H1 (cell line): ENCODE results near the gene HMGXB3. TPM values are rescaled to one million over a fixed set of nuclear protein-coding genes. Genes with fewer than 3 reads are reported as not detected.

ENCODE experiments used
- CTCF ChIA-PET: fragments of 300-600 bp; sonication (Branson Sonifier 250); formaldehyde crosslinking; loops from one replicate; lab custom pipeline; 2021; ENCODE audit not compliant: partially characterized antibody; lab: Charles Lee
- POLR2A ChIA-PET: fragments of 300-600 bp; sonication (Branson Sonifier 250); formaldehyde crosslinking; loops from one replicate; lab custom pipeline; 2021; ENCODE audit warnings: inconsistent platforms; ENCODE audit not compliant: partially characterized antibody; lab: Charles Lee
- DNase-seq, 2 experiments: peaks; one replicate each; pipeline versions ENCODE4 v3.0.0 to v3.0.0-alpha.2; 2010 to 2022; ENCODE audit warnings: low spot score in 2 of 2, low read depth in 1 of 2, mixed read lengths in 1 of 2
- FAIRE-seq: peaks from 2 replicates; lab custom pipeline; 2011; peaks lifted over from hg19 to GRCh38; lab: Jason Lieb, UNC
- H2AFZ ChIP-seq: 2 replicates; pipeline ENCODE4 v1.8.1; 2012; ENCODE audit warnings: low read length, inconsistent platforms
- H2AK5ac ChIP-seq: 2 replicates; pipeline ENCODE4 v1.6.1; 2013; ENCODE audit warnings: low read depth, low read length
- H2BK120ac ChIP-seq: replicated peaks from 2 replicates; pipeline ENCODE3; 2013; ENCODE audit warnings: low read depth, low read length, inconsistent platforms
- H2BK12ac ChIP-seq: 2 replicates; pipeline ENCODE4 v1.6.1; 2013; ENCODE audit warnings: low read depth, low read length
- H2BK15ac ChIP-seq: 2 replicates; pipeline ENCODE4 v1.6.1; 2013; ENCODE audit warnings: low read length
- H2BK20ac ChIP-seq: 2 replicates; pipeline ENCODE4 v1.6.1; 2013; ENCODE audit warnings: low read length
- H2BK5ac ChIP-seq: 2 replicates; pipeline ENCODE4 v1.6.1; 2013; ENCODE audit warnings: low read depth, low read length
- H3K14ac ChIP-seq: 2 replicates; pipeline ENCODE4 v1.6.1; 2013; ENCODE audit warnings: inconsistent platforms; ENCODE audit not compliant: insufficient read length
- H3K18ac ChIP-seq: 2 replicates; pipeline ENCODE4 v1.6.1; 2013; ENCODE audit warnings: low read length; ENCODE audit errors: extremely low read depth
- H3K23ac ChIP-seq: 2 replicates; pipeline ENCODE4 v1.6.1; 2013; ENCODE audit warnings: inconsistent platforms; ENCODE audit not compliant: insufficient read length
- H3K23me2 ChIP-seq: 2 replicates; pipeline ENCODE4 v1.6.1; 2013; ENCODE audit warnings: low read depth, low read length
- H3K27ac ChIP-seq: 2 replicates; pipeline ENCODE4 v1.6.1; 2011; ENCODE audit warnings: low read depth, low read length, inconsistent platforms
- H3K27me3 ChIP-seq, 4 experiments: replicated peaks in 1 of 4; 1 replicate in 1 of 4; 2 replicates in 3 of 4; pipeline versions ENCODE4 v1.6.1 to v1.8.1; 2011 to 2013; ENCODE audit warnings: low read length in 3 of 4, mild to moderate bottlenecking in 3 of 4, inconsistent platforms in 2 of 4, mixed read lengths in 2 of 4, moderate library complexity in 1 of 4; ENCODE audit not compliant: control insufficient read depth in 3 of 4, insufficient read depth in 3 of 4; ENCODE audit errors: extremely low read depth in 1 of 4
- H3K36me3 ChIP-seq, 4 experiments: 2 replicates each; pipeline versions ENCODE4 v1.6.1 to v1.8.1; 2011 to 2013; ENCODE audit warnings: mild to moderate bottlenecking in 4 of 4, low read length in 3 of 4, moderate library complexity in 2 of 4, control low read depth in 1 of 4, inconsistent platforms in 1 of 4; ENCODE audit not compliant: insufficient read depth in 4 of 4, control insufficient read depth in 2 of 4
- H3K4ac ChIP-seq: replicated peaks from 2 replicates; pipeline ENCODE3; 2013; ENCODE audit warnings: low read length, low read depth, mixed read lengths, inconsistent platforms; ENCODE audit not compliant: insufficient read length
- H3K4me1 ChIP-seq, 4 experiments: replicated peaks in 1 of 4; 1 replicate in 1 of 4; 2 replicates in 3 of 4; pipeline versions ENCODE4 v1.6.1 to v1.8.1; 2011 to 2013; ENCODE audit warnings: low read length in 3 of 4, inconsistent platforms in 2 of 4, mixed read lengths in 1 of 4; ENCODE audit not compliant: insufficient read depth in 4 of 4, control insufficient read depth in 3 of 4
- H3K4me2 ChIP-seq, 2 experiments: 2 replicates each; pipeline versions ENCODE4 v1.6.1 to v1.8.1; 2011 to 2013; ENCODE audit warnings: low read depth in 2 of 2, low read length in 2 of 2, control low read depth in 1 of 2, inconsistent platforms in 1 of 2, mild to moderate bottlenecking in 1 of 2; ENCODE audit not compliant: insufficient read depth in 1 of 2
- H3K4me3 ChIP-seq, 4 experiments: fragments of 200-600, 300-600 bp in 1 of 4; sonication (generic), shearing (Covaris generic), sonication (Bioruptor Twin) in 1 of 4; 2 replicates each; pipeline versions ENCODE4 v1.5.1 to v1.8.1; 2011 to 2016; ENCODE audit warnings: low read length in 4 of 4, low read depth in 3 of 4, control low read depth in 2 of 4, inconsistent platforms in 2 of 4, mild to moderate bottlenecking in 2 of 4, mixed read lengths in 1 of 4, moderate library complexity in 1 of 4; ENCODE audit not compliant: insufficient read depth in 2 of 4; ENCODE audit errors: extremely low read depth in 1 of 4
- H3K56ac ChIP-seq: replicated peaks from 2 replicates; pipeline ENCODE3; 2013; ENCODE audit warnings: low read depth, mild to moderate bottlenecking, mixed read lengths, low read length, inconsistent platforms; ENCODE audit not compliant: insufficient read length
- H3K79me1 ChIP-seq: 2 replicates; pipeline ENCODE4 v1.6.1; 2013; ENCODE audit warnings: low read depth, low read length, control low read depth
- H3K79me2 ChIP-seq, 2 experiments: 2 replicates each; pipeline versions ENCODE4 v1.6.1 to v1.8.1; 2012 to 2013; ENCODE audit warnings: low read length in 2 of 2, mild to moderate bottlenecking in 2 of 2, inconsistent platforms in 1 of 2; ENCODE audit not compliant: insufficient read depth in 2 of 2, control insufficient read depth in 1 of 2
- H3K9ac ChIP-seq, 4 experiments: replicated peaks in 1 of 4; 1 replicate in 1 of 4; 2 replicates in 3 of 4; pipeline versions ENCODE4 v1.6.1 to v1.8.1; 2011 to 2013; ENCODE audit warnings: low read depth in 3 of 4, low read length in 3 of 4, control low read depth in 2 of 4, mild to moderate bottlenecking in 2 of 4, moderate library complexity in 2 of 4, inconsistent platforms in 1 of 4; ENCODE audit errors: extremely low read depth in 1 of 4
- H3K9me3 ChIP-seq, 2 experiments: 2 replicates each; pipeline versions ENCODE4 v1.6.1 to v1.8.1; 2012 to 2013; ENCODE audit warnings: mild to moderate bottlenecking in 2 of 2, moderate library complexity in 2 of 2, control low read depth in 1 of 2, inconsistent platforms in 1 of 2, low read depth in 1 of 2, low read length in 1 of 2, mixed read lengths in 1 of 2; ENCODE audit not compliant: insufficient read depth in 2 of 2
- H4K20me1 ChIP-seq, 2 experiments: replicated peaks in 1 of 2; 2 replicates each; pipeline versions ENCODE3 to v1.8.1; 2011 to 2013; ENCODE audit warnings: inconsistent platforms in 2 of 2, low read length in 2 of 2, mild to moderate bottlenecking in 1 of 2; ENCODE audit not compliant: insufficient read depth in 2 of 2, control insufficient read depth in 1 of 2
- H4K5ac ChIP-seq: 2 replicates; pipeline ENCODE4 v1.6.1; 2013; ENCODE audit warnings: low read length, low read depth, mixed read lengths, inconsistent platforms; ENCODE audit not compliant: insufficient read length
- H4K8ac ChIP-seq: 2 replicates; pipeline ENCODE4 v1.8.0; 2013; ENCODE audit warnings: mild to moderate bottlenecking, moderate library complexity, low read length, inconsistent platforms; ENCODE audit not compliant: insufficient read depth; ENCODE audit errors: extremely low read depth
- H4K91ac ChIP-seq: replicated peaks from 2 replicates; pipeline ENCODE3; 2013; ENCODE audit warnings: low read length, mixed read lengths, inconsistent platforms; ENCODE audit not compliant: insufficient read length
- ASH2L ChIP-seq: fragments of 200-600, 300-600 bp; sonication (generic); IDR thresholded peaks from one replicate; pipeline ENCODE4 v1.7.1; 2017; ENCODE audit warnings: low read length
- CBX8 ChIP-seq: fragments of 300-800, 300-1000 bp; sonication (generic); IDR thresholded peaks from 2 replicates; pipeline ENCODE4 v1.7.1; 2016; ENCODE audit warnings: low read depth, low read length, borderline replicate concordance
- CEBPB ChIP-seq: IDR thresholded peaks from 2 replicates; pipeline ENCODE4 v1.6.1; 2012; ENCODE audit warnings: low read depth, low read length
- CHD2 ChIP-seq: IDR thresholded peaks from 2 replicates; pipeline ENCODE4 v1.6.1; 2012; ENCODE audit warnings: low read length, improper control_type of control experiment
- E2F6 ChIP-seq: IDR thresholded peaks from 2 replicates; pipeline ENCODE4 v1.6.1; 2012; ENCODE audit warnings: inconsistent platforms
- EGR1 ChIP-seq: IDR thresholded peaks from 2 replicates; pipeline ENCODE4 v1.6.1; 2011; ENCODE audit warnings: low read depth, low read length, borderline replicate concordance
- EZH2 ChIP-seq: fragments of 200-600 bp; sonication (generic); IDR thresholded peaks from 2 replicates; pipeline ENCODE4 v1.7.1; 2012; ENCODE audit warnings: low read depth, mild to moderate bottlenecking, moderate library complexity, low read length, inconsistent platforms; ENCODE audit not compliant: severe bottlenecking
- HDAC6 ChIP-seq: IDR thresholded peaks from one replicate; pipeline ENCODE4 v1.7.1; 2012; ENCODE audit warnings: low read depth, mild to moderate bottlenecking, inconsistent platforms, low read length, moderate library complexity
- POLR2A ChIP-seq, 2 experiments: IDR thresholded peaks; 1 replicate in 1 of 2; 2 replicates in 1 of 2; pipeline ENCODE4 v1.6.1; 2011; ENCODE audit warnings: low read depth in 2 of 2, low read length in 2 of 2, mild to moderate bottlenecking in 2 of 2; ENCODE audit errors: control extremely low read depth in 1 of 2
- POU5F1 ChIP-seq: IDR thresholded peaks from 2 replicates; pipeline ENCODE4 v1.6.1; 2011; ENCODE audit warnings: low read depth, mild to moderate bottlenecking, low read length, moderate library complexity
- SIN3A ChIP-seq, 2 experiments: IDR thresholded peaks in 1 of 2; conservative IDR thresholded peaks in 1 of 2; 2 replicates each; pipeline ENCODE4 v1.6.1; 2011 to 2012; ENCODE audit warnings: low read length in 2 of 2, improper control_type of control experiment in 1 of 2, low read depth in 1 of 2, mild to moderate bottlenecking in 1 of 2
- SIRT6 ChIP-seq: IDR thresholded peaks from one replicate; pipeline ENCODE4 v1.7.1; 2012; ENCODE audit warnings: low read length, inconsistent platforms
- TAF1 ChIP-seq: IDR thresholded peaks from 2 replicates; pipeline ENCODE4 v1.6.1; 2011; ENCODE audit warnings: mild to moderate bottlenecking, low read depth, low read length
- TCF12 ChIP-seq: IDR thresholded peaks from 2 replicates; pipeline ENCODE4 v1.6.1; 2011; ENCODE audit warnings: low read depth, mild to moderate bottlenecking, low read length
- TEAD4 ChIP-seq: IDR thresholded peaks from 2 replicates; pipeline ENCODE4 v1.6.1; 2012; ENCODE audit warnings: low read depth, low read length, inconsistent platforms, mixed read lengths
- WGBS, 2 experiments: shearing (Covaris generic) in 1 of 2; methylation state at CpG; one replicate each; pipeline versions ENCODE4 v1.1.6 to v1.1.7; 2013 to 2015; ENCODE audit warnings: low lambda C conversion rate in 2 of 2, mixed read lengths in 2 of 2, inconsistent platforms in 1 of 2, low coverage in 1 of 2, missing lambda C conversion rate in 1 of 2; ENCODE audit not compliant: insufficient replicate concordance in 2 of 2, insufficient coverage in 1 of 2, insufficient read length in 1 of 2; ENCODE audit errors: extremely low coverage in 1 of 2, missing lambda C conversion rate in 1 of 2; 5-methylcytosine and 5-hydroxymethylcytosine counted together
- polyA plus RNA-seq, 7 experiments: library from polyadenylated mRNA; depleted of rRNA in 3 of 7; stranded (reverse) in 5 of 7; unstranded in 2 of 7; fragments of >200 nt in 5 of 7; fragments of 200-250 nt in 2 of 7; gene quantifications; 1 replicate in 5 of 7; 2 replicates in 1 of 7; 4 replicates in 1 of 7; pipeline versions ENCODE4 v1.2.1 to v1.2.3, GENCODE V29; 2011 to 2013; ENCODE audit warnings: missing spikeins in 2 of 7, mixed read lengths in 2 of 7
- total RNA-seq: library from RNA; stranded (reverse); fragmentation: NEBNext Ultra II Directional; extraction: Animal tissue kit (Norgen Biotek cat#: 25700); gene quantifications from 2 replicates; pipeline ENCODE4 v1.2.1, GENCODE V29; 2021

Gene HMGXB3
- total and polyA plus RNA-seq, 2 of the 8 experiments (the other 6 are each of a cell fraction or from before 2014, with no cell fraction given) = 26.8 to 28.0 TPM

- Histone ChIP-seq H3K27me3 (no peaks in the 10 kb centered on the region), H3K27ac (no peak overlapping the region), H3K4me2 (no peak overlapping the region; a peak in 1 of 4 replicates), H2BK20ac (no peak overlapping the region), H3K79me1 (no peaks in the 10 kb centered on the region), H3K14ac (no peak overlapping the region), H3K36me3 (peaks cover 3 to 70% (median 35%) of the 10 kb centered on the region in 4 experiments; a peak in 6 of 8 replicates), H2BK15ac (no peak overlapping the region), H3K4me3 (no peak overlapping the region), H3K4me1 (no peaks in the 10 kb centered on the region; a peak in 1 of 7 replicates), H4K5ac (no peak overlapping the region), H2AFZ (no peak overlapping the region), H3K9ac (no peak overlapping the region), H3K18ac (no peak overlapping the region), H3K79me2 (no peaks in the 10 kb centered on the region), H3K56ac (no peak overlapping the region), H3K4ac (no peak overlapping the region), H2BK12ac (no peak overlapping the region), H4K91ac (no peak overlapping the region), H2AK5ac (no peak overlapping the region), H4K8ac (no peak overlapping the region), H3K23me2 (no peaks in the 10 kb centered on the region), H4K20me1 (peaks cover 0 to 2% of the 10 kb centered on the region in 2 experiments), H3K23ac (no peak overlapping the region), H3K9me3 (no peaks in the 10 kb centered on the region), H2BK5ac (no peak overlapping the region), H2BK120ac (no peak overlapping the region)
- FAIRE-seq = no peak
- CTCF ChIA-PET = interaction anchor here (0.7 to 1.4 kb wide), 3 partner anchors 32 to 196 kb away, joined by 3 to 5 read pairs (median 4); no protein-coding TSS in a partner anchor
- 80% methylated on average over 1 of the region's 1 CpG; no CpG with 5 or more reads in 1 of the 2 experiments for WGBS, 2 experiments
- POLR2A ChIA-PET = interaction anchor here (1.1 to 1.2 kb wide), 2 partner anchors 8 to 22 kb away, joined by 3 to 4 read pairs; partner anchors contain the start of genes HMGXB3 and TIGD6
- no peak for DNase-seq
- TF ChIP-seq EZH2 (no peak), TCF12 (no peak), CHD2 (no peak), SIN3A (conservative IDR thresholded peaks at IDR 0.05 in 1 of 2, IDR thresholded peaks at IDR 0.05 in 1 of 2; ENCODE audit: low read depth in 1 of 2, low read length in 2 of 2) (no peak), POU5F1 (no peak), CEBPB (no peak), E2F6 (no peak), SIRT6 (no peak), ASH2L (no peak), CBX8 (no peak), POLR2A (IDR thresholded peaks at IDR 0.05; ENCODE audit: control extremely low read depth in 1 of 2, low read depth in 2 of 2, low read length in 2 of 2) (no peak), TEAD4 (no peak), EGR1 (no peak), HDAC6 (no peak), TAF1 (no peak)
Observed at GRCh38 chr5:150022158-150022531, 21.6 kb downstream of the HMGXB3 start.
